ENCODE measurements around the gene PMM2.
"Not testable (repeated sequence)": the region's sequence is repeated elsewhere in the genome, so short reads cannot be mapped to it uniquely, and the experiment has no call there.

PMM2 gene

GRCh38 chr16:8797364-8798173, at the start of gene PMM2, which contains the start of gene TMEM186:
Gene PMM2 (plus strand): TSS chr16:8797839. CDS start chr16:8797883, 44 bp downstream.
Gene TMEM186 (minus strand): TSS chr16:8797639. CDS start chr16:8797614, 25 bp downstream.
- DNase-seq: peak; percentile 96

GRCh38 chr16:8748944-8749343, 48.7 kb upstream of the PMM2 start:
- DNase-seq: not testable (repeated sequence)

- DNase-seq: peak; percentile 91
These were observed 45.9 kb upstream of the PMM2 start for GRCh38 chr16:8751481-8752311.

GRCh38 chr16:8752706-8753105, 44.9 kb upstream of the PMM2 start:
- no peak for DNase-seq

GRCh38 chr16:8753416-8754054, 44.1 kb upstream of the PMM2 start:
- no peak for DNase-seq

- no peak for DNase-seq
These were observed 40.9 kb upstream of the PMM2 start for GRCh38 chr16:8756755-8757154.

GRCh38 chr16:8758022-8758421, 39.6 kb upstream of the PMM2 start:
- DNase-seq: no peak

- no peak for DNase-seq
These were observed 37.6 kb upstream of the PMM2 start for GRCh38 chr16:8760021-8760420.

- DNase-seq: no peak
These were observed 36.6 kb upstream of the PMM2 start for GRCh38 chr16:8761078-8761477.

GRCh38 chr16:8762254-8762653, 35.4 kb upstream of the PMM2 start:
- DNase-seq: no peak

GRCh38 chr16:8763083-8763482, 34.6 kb upstream of the PMM2 start:
- DNase-seq: no peak

- no peak for DNase-seq
These were observed 33.7 kb upstream of the PMM2 start for GRCh38 chr16:8763899-8764298.

GRCh38 chr16:8764525-8765250, 33.0 kb upstream of the PMM2 start:
- no peak for DNase-seq

- no peak for DNase-seq
These were observed 30.5 kb upstream of the PMM2 start for GRCh38 chr16:8767176-8767575.

- no peak for DNase-seq
These were observed 29.4 kb upstream of the PMM2 start for GRCh38 chr16:8768283-8768682.

GRCh38 chr16:8768692-8769091, 28.9 kb upstream of the PMM2 start:
- DNase-seq: no peak

GRCh38 chr16:8773537-8773936, 24.1 kb upstream of the PMM2 start:
- DNase-seq: no peak

- DNase-seq: no peak
These were observed 23.4 kb upstream of the PMM2 start for GRCh38 chr16:8774208-8774607.

GRCh38 chr16:8775359-8775758, 22.3 kb upstream of the PMM2 start:
- DNase-seq: no peak

GRCh38 chr16:8776129-8776584, 21.5 kb upstream of the PMM2 start:
- DNase-seq: no peak

- no peak for DNase-seq
These were observed 20.4 kb upstream of the PMM2 start for GRCh38 chr16:8777217-8777616.

- DNase-seq: no peak
These were observed 15.8 kb upstream of the PMM2 start for GRCh38 chr16:8781797-8782196.

GRCh38 chr16:8782673-8783072, 15.0 kb upstream of the PMM2 start:
- no peak for DNase-seq

Measured in fibroblast of skin of right biceps (primary cell).